Camera-type eye (tissue), 1 donor: ENCODE measurements around the gene UNC13C. TPM values are rescaled to one million over a fixed set of nuclear protein-coding genes. Genes with fewer than 3 reads are reported as not detected.

ENCODE experiments used
- total RNA-seq: library from RNA; depleted of rRNA; stranded (reverse); fragments of >200 nt; gene quantifications from one replicate; pipeline ENCODE4 v1.2.3, GENCODE V29; 2014

UNC13C gene
- 67.3 TPM for total RNA-seq

GRCh38 chr15:53978253-53978906, at the start of gene UNC13C:
Gene UNC13C (plus strand): TSS chr15:53978441. CDS start chr15:54012904, 34,463 bp downstream.

Other genes starting within 250 kb of the UNC13C start
- gene WDR72, start 218.8 kb upstream of the UNC13C start, total RNA-seq = 1.4 TPM